HepG2 (cell line): ENCODE results near the gene WDR47. TPM values are rescaled to one million over a fixed set of nuclear protein-coding genes. Genes with fewer than 3 reads are reported as not detected.
A peak's percentile ranks its signal among the peaks of the same experiment; 100 is the strongest.

Experiments
- CEBPG ChIP-seq: IDR thresholded peaks from 2 replicates; pipeline ENCODE4 v1.6.1; 2016
- ELF4 ChIP-seq: sonication (generic); formaldehyde crosslinking; IDR thresholded peaks from 2 replicates; pipeline ENCODE4 v1.5.0; 2020; ENCODE audit warnings: missing genetic modification reagents, mild to moderate bottlenecking, moderate library complexity, borderline replicate concordance
- HIVEP1 ChIP-seq: sonication (generic); formaldehyde crosslinking; IDR thresholded peaks from 2 replicates; pipeline ENCODE4 v1.4.0; 2020; ENCODE audit warnings: mild to moderate bottlenecking, missing genetic modification reagents
- POLR2A ChIP-seq, 2 experiments: IDR thresholded peaks; 2 replicates each; pipeline ENCODE4 v1.6.1; 2011; ENCODE audit warnings: low read depth in 2 of 2, low read length in 2 of 2, mild to moderate bottlenecking in 1 of 2, moderate library complexity in 1 of 2; ENCODE audit not compliant: insufficient read depth in 1 of 2
- RNF2 ChIP-seq: fragments of 450-650 bp; conservative IDR thresholded peaks from 2 replicates; pipeline ENCODE4 v1.6.1; 2016; ENCODE audit warnings: low read depth
- SNAPC2 ChIP-seq: sonication (generic); formaldehyde crosslinking; IDR thresholded peaks from 2 replicates; pipeline ENCODE4 v1.8.1; 2022; ENCODE audit warnings: mild to moderate bottlenecking, missing genetic modification reagents
- YEATS4 ChIP-seq: sonication (generic); formaldehyde crosslinking; IDR thresholded peaks from 2 replicates; pipeline ENCODE4 v1.4.0; 2020; ENCODE audit warnings: missing genetic modification reagents, borderline replicate concordance
- ZBTB33 ChIP-seq: sonication (generic); formaldehyde crosslinking; IDR thresholded peaks from 2 replicates; pipeline ENCODE4 v1.4.0; 2020; ENCODE audit warnings: missing genetic modification reagents
- ZFP90 ChIP-seq: sonication (generic); formaldehyde crosslinking; IDR thresholded peaks from 2 replicates; pipeline ENCODE4 v1.8.0; 2022; ENCODE audit warnings: missing genetic modification reagents, mild to moderate bottlenecking, inconsistent platforms, borderline replicate concordance
- ZNF260 ChIP-seq: sonication (generic); formaldehyde crosslinking; IDR thresholded peaks from 2 replicates; pipeline ENCODE4 v1.4.0; 2020; ENCODE audit warnings: missing genetic modification reagents, low read depth, mild to moderate bottlenecking, borderline replicate concordance
- ZNF274 ChIP-seq: sonication (generic); formaldehyde crosslinking; IDR thresholded peaks from 2 replicates; pipeline ENCODE4 v1.5.1; 2020; ENCODE audit warnings: mild to moderate bottlenecking, missing genetic modification reagents
- ZNF326 ChIP-seq: sonication (generic); formaldehyde crosslinking; IDR thresholded peaks from 2 replicates; pipeline ENCODE4 v1.4.0; 2020; ENCODE audit warnings: missing genetic modification reagents, borderline replicate concordance
- ZNF550 ChIP-seq: sonication (generic); formaldehyde crosslinking; IDR thresholded peaks from 2 replicates; pipeline ENCODE4 v1.4.0; 2020; ENCODE audit warnings: mild to moderate bottlenecking, missing genetic modification reagents, borderline replicate concordance
- ZNF691 ChIP-seq: sonication (generic); formaldehyde crosslinking; IDR thresholded peaks from 2 replicates; pipeline ENCODE4 v1.4.0; 2020; ENCODE audit warnings: missing genetic modification reagents, low read depth, mild to moderate bottlenecking, borderline replicate concordance
- ZNF749 ChIP-seq: sonication (generic); formaldehyde crosslinking; IDR thresholded peaks from 2 replicates; pipeline ENCODE4 v1.8.0; 2022; ENCODE audit warnings: mild to moderate bottlenecking, missing genetic modification reagents, moderate library complexity, borderline replicate concordance
- polyA plus RNA-seq, 8 experiments: library from polyadenylated mRNA; depleted of rRNA in 3 of 8; stranded (reverse) in 7 of 8; unstranded in 1 of 8; fragments of >200 nt; fragmentation: Illumina TruSeq in 4 of 8; extraction: Trizol in 4 of 8; gene quantifications; 2 replicates each; pipeline versions ENCODE4 v1.2.1 to v1.2.3, GENCODE V29; 2011 to 2016; ENCODE audit warnings: low read depth in 4 of 8, missing spikeins in 1 of 8, mixed read lengths in 1 of 8; ENCODE audit not compliant: insufficient read depth in 1 of 8
- total RNA-seq, 5 experiments: library from RNA; depleted of rRNA; stranded (reverse); fragments of >200 nt; fragmentation: Illumina TruSeq; extraction: Trizol; gene quantifications; 2 replicates each; pipeline ENCODE4 v1.2.3, GENCODE V29; 2016; ENCODE audit warnings: low read depth in 1 of 5
- TF ChIP-seq, protein P1 (sequence below): sonication (generic); formaldehyde crosslinking; IDR thresholded peaks from 2 replicates; pipeline ENCODE4 v1.5.0; 2020; ENCODE audit warnings: mild to moderate bottlenecking, missing genetic modification reagents
- TF ChIP-seq, protein P2 (sequence below), 2 experiments: sonication (generic) in 1 of 2; formaldehyde crosslinking in 1 of 2; IDR thresholded peaks; 2 replicates each; pipeline versions ENCODE4 v1.4.0 to v1.6.1; 2016 to 2020; ENCODE audit warnings: borderline replicate concordance in 1 of 2, low read depth in 1 of 2, mild to moderate bottlenecking in 1 of 2, missing genetic modification reagents in 1 of 2
- TF ChIP-seq, protein P3 (sequence below): IDR thresholded peaks from 2 replicates; pipeline ENCODE4 v1.6.1; 2016; ENCODE audit warnings: low read depth

Gene WDR47
- total and polyA plus RNA-seq, 2 of the 13 experiments (the other 11 are each of a cell fraction or from before 2014, with no cell fraction given): 4.3 to 5.9 TPM

GRCh38 chr1:108963052-108963686 lies 78.7 kb downstream of the WDR47 start, which contains the start of gene CLCC1 (continued):
- TF ChIP-seq ZBTB33 (CRISPR knock-in tag) (no peak), ZNF691 (CRISPR knock-in tag) (peak; percentile 80; the same call in 1 of the 2 replicates), CEBPG (CRISPR knock-in tag) (no peak), ELF4 (CRISPR knock-in tag) (no peak), ZNF326 (no peak), ZNF260 (CRISPR knock-in tag) (no peak), POLR2A (IDR thresholded peaks at IDR 0.05; ENCODE audit: insufficient read depth in 1 of 2, low read depth in 2 of 2, low read length in 2 of 2) (peak; percentile 86 to 95), HIVEP1 (no peak; the same call in 1 of the 2 replicates), RNF2 (peak; percentile 92), ZFP90 (CRISPR knock-in tag) (no peak), YEATS4 (CRISPR knock-in tag) (peak; percentile 77; the same call in 1 of the 2 replicates), SNAPC2 (no peak; the same call in 1 of the 2 replicates), ZNF274 (CRISPR knock-in tag) (peak; percentile 82; the same call in 1 of the 2 replicates), ZNF550 (CRISPR knock-in tag) (no peak), ZNF749 (CRISPR knock-in tag) (peak; percentile 67; the same call in 1 of the 2 replicates)
- TF ChIP-seq, protein P1, sequence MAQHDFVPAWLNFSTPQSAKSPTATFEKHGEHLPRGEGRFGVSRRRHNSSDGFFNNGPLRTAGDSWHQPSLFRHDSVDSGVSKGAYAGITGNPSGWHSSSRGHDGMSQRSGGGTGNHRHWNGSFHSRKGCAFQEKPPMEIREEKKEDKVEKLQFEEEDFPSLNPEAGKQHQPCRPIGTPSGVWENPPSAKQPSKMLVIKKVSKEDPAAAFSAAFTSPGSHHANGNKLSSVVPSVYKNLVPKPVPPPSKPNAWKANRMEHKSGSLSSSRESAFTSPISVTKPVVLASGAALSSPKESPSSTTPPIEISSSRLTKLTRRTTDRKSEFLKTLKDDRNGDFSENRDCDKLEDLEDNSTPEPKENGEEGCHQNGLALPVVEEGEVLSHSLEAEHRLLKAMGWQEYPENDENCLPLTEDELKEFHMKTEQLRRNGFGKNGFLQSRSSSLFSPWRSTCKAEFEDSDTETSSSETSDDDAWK (CRISPR knock-in tag): no peak
- TF ChIP-seq, protein P2, sequence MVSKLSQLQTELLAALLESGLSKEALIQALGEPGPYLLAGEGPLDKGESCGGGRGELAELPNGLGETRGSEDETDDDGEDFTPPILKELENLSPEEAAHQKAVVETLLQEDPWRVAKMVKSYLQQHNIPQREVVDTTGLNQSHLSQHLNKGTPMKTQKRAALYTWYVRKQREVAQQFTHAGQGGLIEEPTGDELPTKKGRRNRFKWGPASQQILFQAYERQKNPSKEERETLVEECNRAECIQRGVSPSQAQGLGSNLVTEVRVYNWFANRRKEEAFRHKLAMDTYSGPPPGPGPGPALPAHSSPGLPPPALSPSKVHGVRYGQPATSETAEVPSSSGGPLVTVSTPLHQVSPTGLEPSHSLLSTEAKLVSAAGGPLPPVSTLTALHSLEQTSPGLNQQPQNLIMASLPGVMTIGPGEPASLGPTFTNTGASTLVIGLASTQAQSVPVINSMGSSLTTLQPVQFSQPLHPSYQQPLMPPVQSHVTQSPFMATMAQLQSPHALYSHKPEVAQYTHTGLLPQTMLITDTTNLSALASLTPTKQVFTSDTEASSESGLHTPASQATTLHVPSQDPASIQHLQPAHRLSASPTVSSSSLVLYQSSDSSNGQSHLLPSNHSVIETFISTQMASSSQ (IDR thresholded peaks at IDR 0.05; ENCODE audit: low read depth): no peak
- TF ChIP-seq, protein P2 (CRISPR knock-in tag; IDR thresholded peaks at IDR 0.05; ENCODE audit: borderline replicate concordance): peak; percentile 45; the same call in 1 of the 2 replicates
- TF ChIP-seq, protein P3, sequence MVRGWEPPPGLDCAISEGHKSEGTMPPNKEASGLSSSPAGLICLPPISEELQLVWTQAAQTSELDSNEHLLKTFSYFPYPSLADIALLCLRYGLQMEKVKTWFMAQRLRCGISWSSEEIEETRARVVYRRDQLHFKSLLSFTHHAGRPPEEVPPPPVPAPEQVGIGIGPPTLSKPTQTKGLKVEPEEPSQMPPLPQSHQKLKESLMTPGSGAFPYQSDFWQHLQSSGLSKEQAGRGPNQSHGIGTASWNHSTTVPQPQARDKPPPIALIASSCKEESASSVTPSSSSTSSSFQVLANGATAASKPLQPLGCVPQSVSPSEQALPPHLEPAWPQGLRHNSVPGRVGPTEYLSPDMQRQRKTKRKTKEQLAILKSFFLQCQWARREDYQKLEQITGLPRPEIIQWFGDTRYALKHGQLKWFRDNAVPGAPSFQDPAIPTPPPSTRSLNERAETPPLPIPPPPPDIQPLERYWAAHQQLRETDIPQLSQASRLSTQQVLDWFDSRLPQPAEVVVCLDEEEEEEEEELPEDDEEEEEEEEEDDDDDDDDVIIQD (CRISPR knock-in tag): peak; percentile 97
